GM18502 (cell line): ENCODE results near the gene COLQ.
"Not testable (repeated sequence)": the region's sequence is repeated elsewhere in the genome, so short reads cannot be mapped to it uniquely, and the experiment has no call there.

Experiments used
- ATAC-seq: cut with Tn5 transposase; IDR thresholded peaks from one replicate; pipeline ENCODE4 v1.9.1; 2021; ENCODE audit warnings: mild to moderate bottlenecking; ENCODE audit not compliant: unreplicated experiment, poor library complexity

COLQ gene

GRCh38 chr3:15521573-15521965 lies at the start of gene COLQ:
TSS of gene COLQ (minus strand) at chr3:15521706. CDS start at chr3:15521625, 81 bp downstream.
- ATAC-seq = no peak

- no peak for ATAC-seq
Measured at GRCh38 chr3:15563190-15563589, 41.7 kb upstream of the COLQ start.

GRCh38 chr3:15562560-15562959 lies 41.1 kb upstream of the COLQ start:
- ATAC-seq = no peak

- ATAC-seq = no peak
Measured at GRCh38 chr3:15558581-15558980, 37.1 kb upstream of the COLQ start.

GRCh38 chr3:15557511-15557946 lies 36.0 kb upstream of the COLQ start:
- ATAC-seq = peak; percentile 70

- ATAC-seq = peak; percentile 86
Measured at GRCh38 chr3:15556512-15556911, 35.0 kb upstream of the COLQ start.

GRCh38 chr3:15553749-15554148 lies 32.2 kb upstream of the COLQ start:
- no peak for ATAC-seq

GRCh38 chr3:15551902-15552301 lies 30.4 kb upstream of the COLQ start:
- no peak for ATAC-seq

- no peak for ATAC-seq
Measured at GRCh38 chr3:15549846-15550245, 28.3 kb upstream of the COLQ start.

- ATAC-seq = no peak
Measured at GRCh38 chr3:15542614-15543013, 21.1 kb upstream of the COLQ start.

- ATAC-seq = no peak
Measured at GRCh38 chr3:15541371-15541770, 19.9 kb upstream of the COLQ start.

- ATAC-seq = no peak
Measured at GRCh38 chr3:15539066-15539465, 17.6 kb upstream of the COLQ start.

GRCh38 chr3:15538345-15538744 lies 16.8 kb upstream of the COLQ start:
- ATAC-seq = no peak

GRCh38 chr3:15536856-15537255 lies 15.3 kb upstream of the COLQ start:
- no peak for ATAC-seq

GRCh38 chr3:15535732-15536131 lies 14.2 kb upstream of the COLQ start:
- ATAC-seq = peak; percentile 67

- not testable (repeated sequence) for ATAC-seq
Measured at GRCh38 chr3:15532614-15533013, 11.1 kb upstream of the COLQ start.

GRCh38 chr3:15531346-15531745 lies 9.8 kb upstream of the COLQ start:
- ATAC-seq = no peak

GRCh38 chr3:15528854-15529537 lies 7.5 kb upstream of the COLQ start:
- ATAC-seq = no peak

GRCh38 chr3:15527031-15527459 lies 5.5 kb upstream of the COLQ start:
- ATAC-seq = no peak

- no peak for ATAC-seq
Measured at GRCh38 chr3:15525790-15526189, 4.3 kb upstream of the COLQ start.

GRCh38 chr3:15523660-15524417 lies 2.3 kb upstream of the COLQ start:
- no peak for ATAC-seq

GRCh38 chr3:15522016-15522415 lies 510 bp upstream of the COLQ start:
- no peak for ATAC-seq
